SU-DHL-6 (cell line): ENCODE data around the gene PTGES3L.
"Not testable (repeated sequence)": the region's sequence is repeated elsewhere in the genome, so short reads cannot be mapped to it uniquely, and the experiment has no call there.

Experiments
- H2AFZ ChIP-seq: fragments of 200-600 bp; sonication (generic); 2 replicates; pipeline ENCODE4 v1.6.1; 2014; ENCODE audit warnings: low read depth, mild to moderate bottlenecking, moderate library complexity, mixed read lengths, antibody characterized with exemption, low read length; ENCODE audit not compliant: severe bottlenecking
- H3F3A ChIP-seq: fragments of 200-600 bp; shearing (Covaris generic); 2 replicates; pipeline ENCODE4 v1.6.0; 2016; ENCODE audit warnings: antibody characterized with exemption, mild to moderate bottlenecking; ENCODE audit not compliant: insufficient read depth
- H3K27ac ChIP-seq: fragments of 200-600 bp; sonication (generic); 2 replicates; pipeline ENCODE4 v1.5.1; 2016; ENCODE audit warnings: low read depth, mild to moderate bottlenecking, low read length, moderate library complexity, mixed read lengths
- H3K27me3 ChIP-seq: fragments of 200-600 bp; sonication (generic), shearing (Covaris generic); 2 replicates; pipeline ENCODE4 v1.6.0; 2014; ENCODE audit warnings: mild to moderate bottlenecking, low read length
- H3K36me3 ChIP-seq: fragments of 200-600 bp; sonication (generic); 2 replicates; pipeline ENCODE4 v1.6.1; 2014; ENCODE audit warnings: mild to moderate bottlenecking, low read length, mixed read lengths
- H3K4me2 ChIP-seq: fragments of 300-600, 200-600 bp; shearing (Covaris generic), sonication (generic); 2 replicates; pipeline ENCODE4 v1.6.0; 2014; ENCODE audit warnings: low read length, low read depth, mild to moderate bottlenecking; ENCODE audit not compliant: poor library complexity, severe bottlenecking
- H3K4me3 ChIP-seq: fragments of 200-600 bp; sonication (generic); 2 replicates; pipeline ENCODE4 v1.5.1; 2014; ENCODE audit warnings: antibody characterized with exemption, low read length, mild to moderate bottlenecking, mixed read lengths; ENCODE audit not compliant: insufficient read depth, poor library complexity, severe bottlenecking
- H3K79me2 ChIP-seq: fragments of 200-600 bp; sonication (generic); 2 replicates; pipeline ENCODE4 v1.6.1; 2014; ENCODE audit warnings: mild to moderate bottlenecking, low read length, moderate library complexity; ENCODE audit not compliant: insufficient read depth
- H3K9ac ChIP-seq: fragments of 200-600 bp; sonication (generic); 2 replicates; pipeline ENCODE4 v1.7.0; 2014; ENCODE audit warnings: mild to moderate bottlenecking, low read length
- H3K9me2 ChIP-seq: fragments of 200-600 bp; sonication (generic); replicated peaks from 2 replicates; pipeline ENCODE4 v1.6.1; 2014; ENCODE audit warnings: low read length; ENCODE audit not compliant: insufficient read depth
- H3K9me3 ChIP-seq: fragments of 200-600 bp; sonication (generic); 2 replicates; pipeline ENCODE4 v1.6.1; 2014; ENCODE audit warnings: low read length, mixed read lengths; ENCODE audit not compliant: insufficient read depth
- H4K20me1 ChIP-seq: fragments of 200-600 bp; sonication (generic); 2 replicates; pipeline ENCODE4 v1.6.1; 2014; ENCODE audit warnings: low read depth, mild to moderate bottlenecking, antibody characterized with exemption, low read length, moderate library complexity, mixed read lengths
- CTCF ChIP-seq: fragments of 200-600 bp; sonication (generic); IDR thresholded peaks from one replicate; pipeline ENCODE4 v1.5.1; 2017; ENCODE audit warnings: antibody characterized with exemption, mild to moderate bottlenecking, low read length, moderate library complexity; ENCODE audit not compliant: insufficient read depth, poor library complexity, severe bottlenecking
- EZH2phosphoT487 ChIP-seq: fragments of 200-600 bp; sonication (generic), shearing (Covaris generic); conservative IDR thresholded peaks from 2 replicates; pipeline ENCODE4 v1.6.1; 2018; ENCODE audit warnings: mild to moderate bottlenecking, antibody characterized with exemption, low read length, moderate library complexity, mixed read lengths

Gene PTGES3L

GRCh38 chr17:43003542-43004172 lies 23.8 kb upstream of the PTGES3L start:
- H2AFZ ChIP-seq, result no peak overlapping the region
- H3K79me2 ChIP-seq, result peaks cover 16% of the 10 kb centered on the region
- H3K27me3 ChIP-seq, result no peaks in the 10 kb centered on the region
- H3K9ac ChIP-seq, result no peak overlapping the region
- peaks cover 39% of the 10 kb centered on the region for H3F3A ChIP-seq
- TF ChIP-seq CTCF, result no peak
- no peak for TF ChIP-seq EZH2phosphoT487
- H3K36me3 ChIP-seq, result peaks cover 22% of the 10 kb centered on the region
- H4K20me1 ChIP-seq, result peaks cover 5% of the 10 kb centered on the region; the same call in 1 of the 2 replicates
- no peak overlapping the region for H3K4me2 ChIP-seq
- H3K9me3 ChIP-seq, result no peaks in the 10 kb centered on the region
- no peak overlapping the region; the same call in 1 of the 2 replicates for H3K27ac ChIP-seq
- no peak overlapping the region for H3K4me3 ChIP-seq
- H3K9me2 ChIP-seq, result no peaks in the 10 kb centered on the region

- not testable (repeated sequence) for H4K20me1 ChIP-seq, H3K4me2 ChIP-seq, H3K27ac ChIP-seq, H3K4me3 ChIP-seq, H2AFZ ChIP-seq, H3K9me3 ChIP-seq, H3K27me3 ChIP-seq, H3K9me2 ChIP-seq, H3K9ac ChIP-seq
- Histone ChIP-seq H3K79me2 (peaks cover 20% of the 10 kb centered on the region), H3K36me3 (peaks cover 22% of the 10 kb centered on the region), H3F3A (peaks cover 40% of the 10 kb centered on the region)
These were observed 21.0 kb upstream of the PTGES3L start for GRCh38 chr17:43000894-43001293.

GRCh38 chr17:42999003-42999525 lies 19.2 kb upstream of the PTGES3L start:
- Histone ChIP-seq H3K4me3 (peak overlapping the region; percentile 95), H3K79me2 (peaks cover 20% of the 10 kb centered on the region), H3K36me3 (peaks cover 22% of the 10 kb centered on the region), H3K27ac (peak overlapping the region; percentile 79), H2AFZ (no peak overlapping the region), H3K27me3 (no peaks in the 10 kb centered on the region), H3F3A (peaks cover 41% of the 10 kb centered on the region), H4K20me1 (peaks cover 5% of the 10 kb centered on the region; the same call in 1 of the 2 replicates), H3K9me2 (no peaks in the 10 kb centered on the region), H3K4me2 (peak overlapping the region; percentile 78), H3K9ac (peak overlapping the region; percentile 97), H3K9me3 (no peaks in the 10 kb centered on the region)
- TF ChIP-seq CTCF (no peak), EZH2phosphoT487 (no peak)
